Liver (tissue), 9 donors: ENCODE results near the gene BMAL2. TPM values are rescaled to one million over a fixed set of nuclear protein-coding genes. Genes with fewer than 3 reads are reported as not detected.

ENCODE experiments used
- DNase-seq: peaks from one replicate; pipeline ENCODE4 v3.0.0-alpha.2; 2017; ENCODE audit warnings: low spot score
- H3K27ac ChIP-seq, 2 donors: one replicate each; pipeline ENCODE4 v1.7.0; 2013; ENCODE audit warnings: inconsistent platforms in 2 of 2, low read length in 2 of 2, control low read depth in 1 of 2, low read depth in 1 of 2, mild to moderate bottlenecking in 1 of 2
- H3K27me3 ChIP-seq, 4 donors: one replicate each; pipeline versions ENCODE4 v1.6.1 to v1.7.0; 2013; ENCODE audit warnings: low read length in 3 of 4, inconsistent platforms in 1 of 4, mild to moderate bottlenecking in 1 of 4, moderate library complexity in 1 of 4; ENCODE audit not compliant: control insufficient read depth in 4 of 4, insufficient read depth in 4 of 4
- H3K36me3 ChIP-seq, 4 donors: one replicate each; pipeline versions ENCODE4 v1.6.1 to v1.7.0; 2013; ENCODE audit warnings: low read length in 3 of 4, mild to moderate bottlenecking in 3 of 4, low read depth in 1 of 4, moderate library complexity in 1 of 4; ENCODE audit not compliant: control insufficient read depth in 4 of 4, insufficient read depth in 3 of 4
- H3K4me1 ChIP-seq, 4 donors: one replicate each; pipeline versions ENCODE4 v1.6.1 to v1.7.0; 2013; ENCODE audit warnings: low read length in 3 of 4, mild to moderate bottlenecking in 3 of 4, moderate library complexity in 1 of 4; ENCODE audit not compliant: control insufficient read depth in 4 of 4, insufficient read depth in 4 of 4
- H3K4me3 ChIP-seq, 3 donors: one replicate each; pipeline versions ENCODE4 v1.6.1 to v1.7.0; 2013; ENCODE audit warnings: low read length in 3 of 3, control low read depth in 1 of 3, low read depth in 1 of 3, mild to moderate bottlenecking in 1 of 3
- H3K9ac ChIP-seq, 2 donors: one replicate each; pipeline ENCODE4 v1.7.0; 2013; ENCODE audit warnings: low read length in 2 of 2, mild to moderate bottlenecking in 2 of 2, moderate library complexity in 2 of 2, control low read depth in 1 of 2, low read depth in 1 of 2
- H3K9me3 ChIP-seq, 4 donors: one replicate each; pipeline versions ENCODE4 v1.6.1 to v1.7.0; 2013; ENCODE audit warnings: low read length in 3 of 4; ENCODE audit not compliant: control insufficient read depth in 4 of 4
- ATF3 ChIP-seq: IDR thresholded peaks from 2 replicates; pipeline ENCODE4 v1.6.1; 2016; ENCODE audit warnings: antibody characterized with exemption
- CTCF ChIP-seq: fragments of 150-350 bp; IDR thresholded peaks from 2 replicates; pipeline ENCODE4 v1.5.1; 2017; ENCODE audit warnings: improper control_type of control experiment, low read depth, low read length; ENCODE audit not compliant: missing input control
- EGR1 ChIP-seq, 2 donors: IDR thresholded peaks; 2 replicates each; pipeline ENCODE4 v1.6.1; 2016 to 2018; ENCODE audit warnings: antibody characterized with exemption in 2 of 2, low read depth in 2 of 2
- FOXA1 ChIP-seq: IDR thresholded peaks from 2 replicates; pipeline ENCODE4 v1.6.1; 2016; ENCODE audit warnings: antibody characterized with exemption
- FOXA2 ChIP-seq: IDR thresholded peaks from 2 replicates; pipeline ENCODE4 v1.6.1; 2016; ENCODE audit warnings: antibody characterized with exemption
- GABPA ChIP-seq, 2 donors: IDR thresholded peaks in 1 of 2; conservative IDR thresholded peaks in 1 of 2; 2 replicates each; pipeline ENCODE4 v1.6.1; 2016; ENCODE audit warnings: antibody characterized with exemption in 2 of 2, mild to moderate bottlenecking in 1 of 2, moderate library complexity in 1 of 2
- HNF4A ChIP-seq, 2 donors: conservative IDR thresholded peaks; 2 replicates each; pipeline ENCODE4 v1.6.1; 2016; ENCODE audit warnings: antibody characterized with exemption in 2 of 2, mild to moderate bottlenecking in 2 of 2
- HNF4G ChIP-seq: IDR thresholded peaks from 2 replicates; pipeline ENCODE4 v1.6.1; 2016; ENCODE audit warnings: antibody characterized with exemption
- JUND ChIP-seq, 2 donors: IDR thresholded peaks; 2 replicates each; pipeline ENCODE4 v1.6.1; 2016; ENCODE audit warnings: antibody characterized with exemption in 2 of 2
- MAX ChIP-seq: IDR thresholded peaks from 2 replicates; pipeline ENCODE4 v1.6.1; 2016; ENCODE audit warnings: antibody characterized with exemption
- NR2F2 ChIP-seq: IDR thresholded peaks from 2 replicates; pipeline ENCODE4 v1.6.1; 2016; ENCODE audit warnings: antibody characterized with exemption
- RAD21 ChIP-seq, 2 donors: IDR thresholded peaks; 2 replicates each; pipeline ENCODE4 v1.6.1; 2016; ENCODE audit warnings: antibody characterized with exemption in 2 of 2, mild to moderate bottlenecking in 2 of 2
- REST ChIP-seq: IDR thresholded peaks from 2 replicates; pipeline ENCODE4 v1.6.1; 2016; ENCODE audit warnings: antibody characterized with exemption, mild to moderate bottlenecking
- RXRA ChIP-seq, 2 donors: IDR thresholded peaks; 2 replicates each; pipeline ENCODE4 v1.6.1; 2017 to 2018; ENCODE audit warnings: antibody characterized with exemption in 2 of 2, mild to moderate bottlenecking in 1 of 2
- SP1 ChIP-seq: IDR thresholded peaks from 2 replicates; pipeline ENCODE4 v1.6.1; 2018; ENCODE audit warnings: antibody characterized with exemption, mild to moderate bottlenecking
- TAF1 ChIP-seq: conservative IDR thresholded peaks from 2 replicates; pipeline ENCODE4 v1.6.1; 2016; ENCODE audit warnings: antibody characterized with exemption, mild to moderate bottlenecking
- ZBTB33 ChIP-seq: IDR thresholded peaks from 2 replicates; pipeline ENCODE4 v1.6.1; 2016; ENCODE audit warnings: antibody characterized with exemption
- WGBS: extraction: QIAGEN DNeasy Blood & Tissue Kit; methylation state at CpG from one replicate; pipeline ENCODE4 v1.1.7; 2013; 5-methylcytosine and 5-hydroxymethylcytosine counted together
- polyA plus RNA-seq, 2 donors: library from polyadenylated mRNA; stranded (reverse) in 1 of 2; unstranded in 1 of 2; fragments of 200-250 nt in 1 of 2; fragments of >200 nt in 1 of 2; fragmentation: Nextera tagmentation in 1 of 2; extraction: Ambion mirVana in 1 of 2; gene quantifications; one replicate each; pipeline versions ENCODE4 v1.2.1 to v1.2.3, GENCODE V29; 2013 to 2015
- total RNA-seq, 2 donors: library from RNA; depleted of rRNA; stranded (reverse); fragments of >200 nt; gene quantifications; one replicate each; pipeline ENCODE4 v1.2.3, GENCODE V29; 2014
- donor health status: healthy.
- donor health status: healthy.
- donor health status: healthy.
- donor health status: healthy.
- donor health status: healthy.

The BMAL2 gene
- total and polyA plus RNA-seq, 4 donors: 1.4 to 4.4 (median 1.7) TPM

DNA sequence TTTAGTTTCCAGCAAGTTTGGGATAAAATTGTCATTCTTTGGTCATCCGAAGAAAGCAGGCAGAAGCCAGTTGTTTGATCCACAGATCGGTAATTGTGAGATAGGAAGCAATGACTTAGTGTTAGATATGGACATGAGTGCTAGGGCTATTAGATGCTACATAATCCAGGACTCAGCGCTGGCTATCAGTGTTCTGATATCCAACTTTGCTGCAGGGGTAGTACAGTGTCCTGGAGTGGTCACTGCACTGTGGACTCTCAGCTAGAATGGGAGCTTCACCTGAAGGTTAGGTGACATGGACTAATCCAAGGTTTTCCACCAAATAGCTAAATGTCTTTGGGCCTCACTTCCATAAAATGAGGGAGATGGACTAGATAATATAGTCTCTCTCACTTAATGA, 48.6 kb upstream of the BMAL2 start:
- Histone ChIP-seq H3K9me3 (no peaks in the 10 kb centered on the region), H3K4me3 (no peak overlapping the region), H3K36me3 (peaks cover 0 to 2% (median 0%) of the 10 kb centered on the region in 4 donors), H3K27ac (no peak overlapping the region), H3K9ac (no peak overlapping the region), H3K27me3 (no peaks in the 10 kb centered on the region), H3K4me1 (no peaks in the 10 kb centered on the region)
- 94% methylated on average over 3 of the region's 3 CpGs for WGBS
- no peak for TF ChIP-seq HNF4A (conservative IDR thresholded peaks at IDR 0.05)
- no peak for TF ChIP-seq JUND (IDR thresholded peaks at IDR 0.05)
- no peak for TF ChIP-seq FOXA1
- no peak for TF ChIP-seq FOXA2
- no peak for TF ChIP-seq HNF4G
- TF ChIP-seq EGR1 (IDR thresholded peaks at IDR 0.05; ENCODE audit: low read depth in 2 of 2): no peak
- no peak for TF ChIP-seq REST
- TF ChIP-seq CTCF: no peak
- no peak for TF ChIP-seq ZBTB33
- TF ChIP-seq GABPA (IDR thresholded peaks at IDR 0.05 in 1 of 2, conservative IDR thresholded peaks at IDR 0.05 in 1 of 2): no peak
- TF ChIP-seq ATF3: no peak
- no peak for TF ChIP-seq RAD21 (IDR thresholded peaks at IDR 0.05)
- no peak for TF ChIP-seq RXRA (IDR thresholded peaks at IDR 0.05)
- no peak for TF ChIP-seq SP1
- no peak for TF ChIP-seq TAF1
- DNase-seq: no peak

DNA sequence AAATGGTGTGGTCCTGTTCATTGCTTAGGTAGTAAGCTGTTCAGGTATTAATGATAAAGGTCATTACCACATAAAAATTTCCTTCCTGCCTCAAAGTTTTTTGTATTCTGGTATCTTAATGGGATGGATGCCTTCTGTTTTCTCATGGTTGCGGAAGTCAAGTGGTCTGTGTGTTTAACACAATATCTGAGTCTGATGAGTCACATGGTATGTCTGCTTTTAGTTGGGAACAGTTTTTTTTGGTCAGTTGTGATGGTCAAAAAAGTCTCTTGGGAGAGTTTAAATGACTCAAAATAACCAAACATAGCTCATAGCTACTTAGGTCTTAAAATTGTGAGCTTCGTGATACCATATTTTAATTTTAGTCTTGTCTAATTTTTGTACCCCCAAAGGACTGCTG, 47.9 kb upstream of the BMAL2 start:
- no peak overlapping the region for H3K27ac ChIP-seq
- no peak overlapping the region for H3K9ac ChIP-seq
- WGBS: 85% methylated on average over 2 of the region's 2 CpGs
- no peaks in the 10 kb centered on the region for H3K27me3 ChIP-seq
- peaks cover 0 to 3% (median 0%) of the 10 kb centered on the region in 4 donors for H3K4me1 ChIP-seq
- no peaks in the 10 kb centered on the region for H3K9me3 ChIP-seq
- H3K4me3 ChIP-seq: no peak overlapping the region
- no peak for DNase-seq
- peaks cover 0 to 2% (median 0%) of the 10 kb centered on the region in 4 donors for H3K36me3 ChIP-seq
- no peak for TF ChIP-seq SP1
- no peak for TF ChIP-seq ZBTB33
- no peak for TF ChIP-seq REST
- no peak for TF ChIP-seq RAD21 (IDR thresholded peaks at IDR 0.05)
- no peak for TF ChIP-seq FOXA2
- TF ChIP-seq ATF3: no peak
- no peak for TF ChIP-seq JUND (IDR thresholded peaks at IDR 0.05)
- no peak for TF ChIP-seq HNF4A (conservative IDR thresholded peaks at IDR 0.05)
- TF ChIP-seq MAX: no peak
- no peak for TF ChIP-seq HNF4G
- TF ChIP-seq NR2F2: no peak
